Natural killer cell (primary cell): ENCODE measurements around the gene SERPINF2. TPM values are rescaled to one million over a fixed set of nuclear protein-coding genes. Genes with fewer than 3 reads are reported as not detected.
"Not testable (repeated sequence)": the region's sequence is repeated elsewhere in the genome, so short reads cannot be mapped to it uniquely, and the experiment has no call there.

ENCODE experiments used
- ATAC-seq, 3 donors: fragments of 150-1000 bp in 2 of 3; fragments of 200-7000 bp in 1 of 3; cut with Tn5 transposase; 1 replicate in 1 of 3; 2 replicates in 2 of 3; pipeline ENCODE4 v1.10.0; 2021; ENCODE audit warnings: mild to moderate bottlenecking in 2 of 3, moderate library complexity in 2 of 3
- DNase-seq, 2 donors: peaks; one replicate each; pipeline versions ENCODE4 v3.0.0 to v3.0.0-alpha.2; 2013 to 2021; ENCODE audit warnings: mixed read lengths in 1 of 2
- H3K27ac ChIP-seq: one replicate; pipeline ENCODE4 v1.5.1; 2013; ENCODE audit warnings: mild to moderate bottlenecking, low read length
- H3K27me3 ChIP-seq: one replicate; pipeline ENCODE4 v1.6.1; 2013; ENCODE audit warnings: low read length; ENCODE audit not compliant: control insufficient read depth, insufficient read depth
- H3K36me3 ChIP-seq: one replicate; pipeline ENCODE4 v1.6.1; 2013; ENCODE audit warnings: low read length; ENCODE audit not compliant: control insufficient read depth, insufficient read depth
- H3K4me1 ChIP-seq: one replicate; pipeline ENCODE4 v1.6.1; 2013; ENCODE audit warnings: low read length; ENCODE audit not compliant: control insufficient read depth, insufficient read depth
- H3K4me3 ChIP-seq: one replicate; pipeline ENCODE4 v1.5.1; 2013; ENCODE audit warnings: low read length
- H3K9me3 ChIP-seq: one replicate; pipeline ENCODE4 v1.6.1; 2013; ENCODE audit warnings: low read length; ENCODE audit not compliant: control insufficient read depth, insufficient read depth
- H3K27ac Mint-ChIP-seq, 2 donors: one replicate each; pipeline ENCODE4 v1.8.0; 2022; ENCODE audit warnings: mild to moderate bottlenecking in 2 of 2, mixed read lengths in 2 of 2, moderate library complexity in 1 of 2
- H3K27me3 Mint-ChIP-seq, 2 donors: one replicate each; pipeline ENCODE4 v1.8.0; 2022; ENCODE audit warnings: low read depth in 2 of 2, mixed read lengths in 2 of 2
- H3K36me3 Mint-ChIP-seq: one replicate; pipeline ENCODE4 v1.8.0; 2022; ENCODE audit warnings: mixed read lengths
- H3K4me1 Mint-ChIP-seq, 2 donors: one replicate each; pipeline ENCODE4 v1.8.0; 2022; ENCODE audit warnings: mixed read lengths in 2 of 2
- H3K4me3 Mint-ChIP-seq: one replicate; pipeline ENCODE4 v1.8.0; 2022; ENCODE audit warnings: mild to moderate bottlenecking, moderate library complexity, mixed read lengths
- H3K9me3 Mint-ChIP-seq, 2 donors: one replicate each; pipeline ENCODE4 v1.8.0; 2022; ENCODE audit warnings: mixed read lengths in 2 of 2
- CTCF ChIP-seq: fragments of 200-600 bp; IDR thresholded peaks from one replicate; pipeline ENCODE4 v1.8.0; 2022; ENCODE audit warnings: antibody characterized with exemption
- WGBS: methylation state at CpG from one replicate; pipeline ENCODE4 v1.1.7; 2013; ENCODE audit warnings: missing lambda C conversion rate; ENCODE audit not compliant: insufficient coverage; 5-methylcytosine and 5-hydroxymethylcytosine counted together
- intact Hi-C: fragments of 100-400 bp; cut with micrococcal nuclease; formaldehyde crosslinking; loops from one replicate; pipeline ENCODE4 v1.14.2; 2022
- total RNA-seq, 4 donors: library from RNA; stranded (reverse); fragments of 120-200 nt in 1 of 4; gene quantifications; one replicate each; pipeline versions ENCODE4 v1.2.3 to v1.2.4, GENCODE V29; 2013 to 2022

Gene SERPINF2
- total RNA-seq, 3 donors from 2014 or later (not counting 1 experiment from before 2014, with no cell fraction given) = 0.47 to 0.84 (median 0.48) TPM

- peaks cover 28% of the 10 kb centered on the region for H3K36me3 ChIP-seq
- WGBS = 96% methylated on average over 17 of the region's 17 CpGs
- intact Hi-C loops = no loop called here
- Mint-ChIP-seq H3K27ac (no peak overlapping the region), H3K4me3 (no peak overlapping the region), H3K4me1 (peaks cover 0 to 12% of the 10 kb centered on the region in 2 donors), H3K27me3 (no peaks in the 10 kb centered on the region), H3K36me3 (no peaks in the 10 kb centered on the region), H3K9me3 (no peaks in the 10 kb centered on the region)
- no peaks in the 10 kb centered on the region for H3K4me1 ChIP-seq
- DNase-seq (no peak), ATAC-seq (no peak)
- H3K27ac ChIP-seq = no peak overlapping the region
- H3K27me3 ChIP-seq = no peaks in the 10 kb centered on the region
- no peak overlapping the region for H3K4me3 ChIP-seq
- no peaks in the 10 kb centered on the region for H3K9me3 ChIP-seq
- TF ChIP-seq CTCF = no peak
Observed at GRCh38 chr17:1735834-1736347, 6.8 kb upstream of the SERPINF2 start.

GRCh38 chr17:1736348-1737281, 6.1 kb upstream of the SERPINF2 start:
- H3K4me1 Mint-ChIP-seq = peaks cover 0 to 12% of the 10 kb centered on the region in 2 donors
- intact Hi-C loops = no loop called here
- ATAC-seq (no peak), DNase-seq (peak in 1 of 2 donors; percentile 58)
- Histone ChIP-seq H3K9me3 (no peaks in the 10 kb centered on the region), H3K36me3 (peaks cover 24% of the 10 kb centered on the region), H3K27me3 (no peaks in the 10 kb centered on the region), H3K4me3 (no peak overlapping the region), H3K4me1 (no peaks in the 10 kb centered on the region), H3K27ac (no peak overlapping the region)
- no peak for TF ChIP-seq CTCF
- 86% methylated on average over 25 of the region's 25 CpGs for WGBS
- no peaks in the 10 kb centered on the region for H3K36me3 Mint-ChIP-seq
- H3K27me3 Mint-ChIP-seq = no peaks in the 10 kb centered on the region
- no peaks in the 10 kb centered on the region for H3K9me3 Mint-ChIP-seq
- no peak overlapping the region for H3K27ac Mint-ChIP-seq
- H3K4me3 Mint-ChIP-seq = no peak overlapping the region

- intact Hi-C loops = no loop called here
- Mint-ChIP-seq H3K27me3 (no peaks in the 10 kb centered on the region), H3K36me3 (no peaks in the 10 kb centered on the region), H3K27ac (no peak overlapping the region), H3K4me3 (no peak overlapping the region), H3K4me1 (peaks cover 0 to 12% of the 10 kb centered on the region in 2 donors), H3K9me3 (no peaks in the 10 kb centered on the region)
- TF ChIP-seq CTCF = no peak
- DNase-seq (no peak), ATAC-seq (no peak)
- Histone ChIP-seq H3K4me3 (no peak overlapping the region), H3K4me1 (no peaks in the 10 kb centered on the region), H3K27me3 (no peaks in the 10 kb centered on the region), H3K36me3 (peaks cover 21% of the 10 kb centered on the region), H3K27ac (no peak overlapping the region), H3K9me3 (no peaks in the 10 kb centered on the region)
- WGBS = 96% methylated on average over 21 of the region's 21 CpGs
Observed at GRCh38 chr17:1737531-1738291, 5.0 kb upstream of the SERPINF2 start.

- intact Hi-C loops, ATAC-seq: not testable (repeated sequence)
Observed at GRCh38 chr17:1741899-1742298, 772 bp upstream of the SERPINF2 start.

More at GRCh38 chr17:1741899-1742298, 772 bp upstream of the SERPINF2 start:
- H3K36me3 ChIP-seq, H3K9me3 Mint-ChIP-seq, H3K4me1 ChIP-seq, H3K4me3 ChIP-seq, H3K4me3 Mint-ChIP-seq, DNase-seq, H3K27ac ChIP-seq, H3K27ac Mint-ChIP-seq, H3K27me3 ChIP-seq, H3K27me3 Mint-ChIP-seq, H3K36me3 Mint-ChIP-seq, H3K4me1 Mint-ChIP-seq, H3K9me3 ChIP-seq: not testable (repeated sequence)
- 80% methylated on average over 5 of the region's 7 CpGs for WGBS
